Adrenal gland (tissue), 12 donors: Measurements from ENCODE around the gene PTPRN2. TPM values are rescaled to one million over a fixed set of nuclear protein-coding genes. Genes with fewer than 3 reads are reported as not detected.

Experiments used
- DNase-seq, 7 donors: peaks; one replicate each; pipeline ENCODE4 v3.0.0-alpha.2; 2019 to 2020
- H3K27ac ChIP-seq, 5 donors: fragments of 200-600 bp; sonication (generic) in 4 of 5; 1 replicate in 3 of 5; 2 replicates in 2 of 5; pipeline versions ENCODE4 v1.5.1 to v1.8.0; 2016 to 2020; ENCODE audit warnings: mild to moderate bottlenecking in 1 of 5
- H3K27me3 ChIP-seq: fragments of 200-600 bp; 2 replicates; pipeline ENCODE4 v1.8.0; 2021
- H3K36me3 ChIP-seq, 2 donors: fragments of 200-600 bp; replicated peaks in 1 of 2; 1 replicate in 1 of 2; 2 replicates in 1 of 2; pipeline versions ENCODE4 v1.5.1 to v1.8.0; 2018 to 2022
- H3K4me1 ChIP-seq, 2 donors: fragments of 200-600 bp; replicated peaks in 1 of 2; 1 replicate in 1 of 2; 2 replicates in 1 of 2; pipeline versions ENCODE4 v1.5.1 to v1.8.0; 2018 to 2021
- H3K4me3 ChIP-seq, 4 donors: fragments of 200-600 bp; sonication (generic) in 3 of 4; one replicate each; pipeline ENCODE4 v1.5.1; 2016 to 2018
- H3K9me3 ChIP-seq, 3 donors: fragments of 200-600 bp; sonication (generic) in 1 of 3; replicated peaks in 1 of 3; 1 replicate in 2 of 3; 2 replicates in 1 of 3; pipeline versions ENCODE4 v1.5.1 to v1.8.0; 2016 to 2021
- CTCF ChIP-seq, 6 experiments: fragments of 450-650 bp in 4 of 6; fragments of 200-600 bp in 2 of 6; sonication (generic) in 1 of 6; IDR thresholded peaks; 1 replicate in 5 of 6; 2 replicates in 1 of 6; pipeline versions ENCODE4 v1.5.1 to v1.8.0; 2016 to 2021; ENCODE audit warnings: antibody characterized with exemption in 6 of 6, mild to moderate bottlenecking in 2 of 6, moderate library complexity in 1 of 6
- POLR2A ChIP-seq, 2 donors: fragments of 450-650 bp; IDR thresholded peaks; one replicate each; pipeline ENCODE4 v1.6.1; 2017; ENCODE audit warnings: antibody characterized with exemption in 2 of 2, mild to moderate bottlenecking in 2 of 2, moderate library complexity in 1 of 2
- WGBS, 4 donors: extraction: QIAGEN DNeasy Blood & Tissue Kit in 2 of 4; methylation state at CpG; one replicate each; pipeline versions ENCODE4 v1.1.5 to v1.1.7; 2013 to 2017; 5-methylcytosine and 5-hydroxymethylcytosine counted together
- intact Hi-C, 2 donors: fragments of 100-400 bp; cut with DNase I; formaldehyde crosslinking; loops; one replicate each; pipeline versions ENCODE4 v1.14.1 to v1.15.0; 2022 to 2023
- polyA plus RNA-seq, 3 donors: library from polyadenylated mRNA; stranded (reverse); fragments of 200-250 nt in 2 of 3; fragments of 350-450 nt in 1 of 3; fragmentation: Illumina TruSeq in 1 of 3; extraction: RNeasy Lipid Tissue Mini Kit (QIAGEN cat#74804) in 1 of 3; gene quantifications; one replicate each; pipeline ENCODE4 v1.2.3, GENCODE V29; 2013 to 2014
- total RNA-seq, 9 donors: library from RNA; depleted of rRNA in 4 of 9; stranded (reverse); fragments of >200 nt in 4 of 9; fragments of 120-200 nt in 1 of 9; fragmentation: NEBNext Ultra II Directional in 1 of 9; extraction: Animal tissue kit (Norgen Biotek cat#: 25700) in 1 of 9; gene quantifications; one replicate each; pipeline versions ENCODE4 v1.1.0 to v1.2.4, GENCODE V29; 2013 to 2023
- donor health status: healthy with polysubstance abuse.
- donor health status: Bipolar disorder and iron deficiency.
- donor health status: DM: yes; HTN: yes; CAD: no.
- donor health status: DM: no; HTN: no; CAD: no.
- donor health status: DM: no; HTN: no; CAD: no.
- donor health status: DM: yes; HTN: yes; CAD: no.

Gene PTPRN2
- total and polyA plus RNA-seq, 12 donors = 2.2 to 16.2 (median 3.4) TPM

GRCh38 chr7:157545681-157546060, 1042.0 kb downstream of the PTPRN2 start:
- DNase-seq = no peak
- WGBS, 4 donors = 84 to 91% (median 88%) methylated on average over 17 of the region's 17 CpGs
- no peaks in the 10 kb centered on the region for H3K9me3 ChIP-seq
- intact Hi-C loops = no loop called here
- no peaks in the 10 kb centered on the region for H3K36me3 ChIP-seq
- no peaks in the 10 kb centered on the region for H3K27me3 ChIP-seq
- no peaks in the 10 kb centered on the region for H3K4me1 ChIP-seq
- TF ChIP-seq POLR2A (IDR thresholded peaks at IDR 0.05) = no peak
- no peak for TF ChIP-seq CTCF (IDR thresholded peaks at IDR 0.05)
- no peak overlapping the region for H3K27ac ChIP-seq
- no peak overlapping the region for H3K4me3 ChIP-seq

- H3K4me3 ChIP-seq = no peak overlapping the region
- no peaks in the 10 kb centered on the region for H3K4me1 ChIP-seq
- WGBS, 4 donors = 83 to 86% (median 84%) methylated on average over 17 of the region's 17 CpGs
- intact Hi-C loops = no loop called here
- no peak for DNase-seq
- H3K9me3 ChIP-seq = no peaks in the 10 kb centered on the region
- no peaks in the 10 kb centered on the region for H3K36me3 ChIP-seq
- H3K27me3 ChIP-seq = no peaks in the 10 kb centered on the region
- H3K27ac ChIP-seq = no peak overlapping the region
- TF ChIP-seq CTCF (IDR thresholded peaks at IDR 0.05) = no peak
- TF ChIP-seq POLR2A (IDR thresholded peaks at IDR 0.05) = no peak
Observed at GRCh38 chr7:157544980-157545680, 1042.5 kb downstream of the PTPRN2 start.

DNA sequence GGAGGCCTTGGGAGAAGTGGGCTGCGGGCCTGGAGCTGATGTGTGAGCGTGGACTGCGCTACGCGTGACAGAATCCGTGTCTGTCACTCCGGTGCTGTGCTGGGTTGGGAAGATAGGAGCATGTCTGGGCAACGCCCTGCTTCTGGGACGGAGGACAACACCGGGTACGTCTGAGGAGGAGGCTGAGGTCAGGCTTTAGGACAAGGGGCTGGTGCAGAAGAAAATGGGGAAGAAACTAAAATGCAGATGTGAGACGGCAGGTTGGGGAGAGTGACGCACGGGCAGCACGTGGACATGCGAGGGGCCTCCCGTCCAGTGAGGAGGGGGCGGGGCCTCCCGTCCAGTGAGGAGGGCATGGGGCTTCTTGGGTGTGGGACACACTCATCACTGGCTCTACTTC, 1043.4 kb downstream of the PTPRN2 start:
- Histone ChIP-seq H3K9me3 (no peaks in the 10 kb centered on the region), H3K4me3 (no peak overlapping the region), H3K36me3 (no peaks in the 10 kb centered on the region), H3K27ac (no peak overlapping the region), H3K4me1 (no peaks in the 10 kb centered on the region), H3K27me3 (no peaks in the 10 kb centered on the region)
- intact Hi-C loops = no loop called here
- TF ChIP-seq POLR2A (IDR thresholded peaks at IDR 0.05) (no peak), CTCF (IDR thresholded peaks at IDR 0.05) (no peak)
- DNase-seq = no peak
- WGBS, 4 donors = 77 to 83% (median 79%) methylated on average over 19 of the region's 19 CpGs

GRCh38 chr7:157543791-157544190, 1043.8 kb downstream of the PTPRN2 start:
- Histone ChIP-seq H3K27me3 (no peaks in the 10 kb centered on the region), H3K27ac (no peak overlapping the region), H3K9me3 (no peaks in the 10 kb centered on the region), H3K4me1 (no peaks in the 10 kb centered on the region), H3K4me3 (no peak overlapping the region), H3K36me3 (no peaks in the 10 kb centered on the region)
- WGBS, 4 donors = 80 to 85% (median 85%) methylated on average over 12 of the region's 12 CpGs
- no peak for DNase-seq
- intact Hi-C loops = no loop called here
- TF ChIP-seq POLR2A (IDR thresholded peaks at IDR 0.05) (no peak), CTCF (IDR thresholded peaks at IDR 0.05) (no peak)
